Stomach (tissue), 9 donors: ENCODE results near the gene UNC13B. TPM values are rescaled to one million over a fixed set of nuclear protein-coding genes. Genes with fewer than 3 reads are reported as not detected.

Experiments
- DNase-seq, 2 donors: peaks; one replicate each; pipeline versions ENCODE4 v3.0.0 to v3.0.0-alpha.2; 2013 to 2019
- H3K27ac ChIP-seq, 5 donors: fragments of 200-600 bp in 4 of 5; sonication (generic) in 4 of 5; one replicate each; pipeline ENCODE4 v1.5.1; 2013 to 2019; ENCODE audit warnings: mild to moderate bottlenecking in 1 of 5, moderate library complexity in 1 of 5
- H3K27me3 ChIP-seq, 3 donors: fragments of 200-600 bp; sonication (generic); one replicate each; pipeline ENCODE4 v1.5.1; 2017 to 2019; ENCODE audit warnings: mixed run types in 1 of 3
- H3K36me3 ChIP-seq, 4 donors: fragments of 200-600 bp; sonication (generic); 1 replicate in 3 of 4; 2 replicates in 1 of 4; pipeline ENCODE4 v1.5.1; 2016 to 2019
- H3K4me1 ChIP-seq, 4 donors: fragments of 200-600 bp; sonication (generic); one replicate each; pipeline ENCODE4 v1.5.1; 2016 to 2019
- H3K4me3 ChIP-seq, 4 donors: fragments of 200-600 bp; sonication (generic) in 3 of 4; one replicate each; pipeline ENCODE4 v1.5.1; 2016 to 2019; ENCODE audit warnings: mild to moderate bottlenecking in 1 of 4
- H3K9me3 ChIP-seq, 4 donors: fragments of 200-600 bp; sonication (generic); one replicate each; pipeline ENCODE4 v1.5.1; 2016 to 2019
- CTCF ChIP-seq, 7 experiments: fragments of 450-650 bp in 4 of 7; fragments of 200-600 bp in 3 of 7; sonication (generic) in 3 of 7; IDR thresholded peaks; one replicate each; pipeline ENCODE4 v1.5.1; 2016 to 2019; ENCODE audit warnings: antibody characterized with exemption in 7 of 7, control low read depth in 2 of 7, mild to moderate bottlenecking in 1 of 7
- EP300 ChIP-seq: sonication (generic); formaldehyde crosslinking; IDR thresholded peaks from one replicate; pipeline ENCODE4 v1.6.1; 2017; ENCODE audit warnings: antibody characterized with exemption
- POLR2A ChIP-seq, 4 donors: fragments of 450-650 bp; IDR thresholded peaks; one replicate each; pipeline ENCODE4 v1.6.1; 2016; ENCODE audit warnings: antibody characterized with exemption in 4 of 4, control low read depth in 2 of 4, mild to moderate bottlenecking in 1 of 4, moderate library complexity in 1 of 4
- POLR2AphosphoS5 ChIP-seq, 3 donors: sonication (generic); formaldehyde crosslinking; IDR thresholded peaks; one replicate each; pipeline ENCODE4 v1.6.1; 2016; ENCODE audit warnings: antibody characterized with exemption in 3 of 3
- WGBS, 5 donors: extraction: QIAGEN DNeasy Blood & Tissue Kit in 3 of 5; methylation state at CpG; one replicate each; pipeline versions ENCODE4 v1.1.5 to v1.1.7; 2013 to 2018; 5-methylcytosine and 5-hydroxymethylcytosine counted together
- intact Hi-C: fragments of 100-400 bp; cut with DNase I; formaldehyde crosslinking; loops from one replicate; pipeline ENCODE4 v1.15.1; 2023; ENCODE audit warnings: low total_unique reads
- polyA plus RNA-seq, 3 donors: library from polyadenylated mRNA; stranded (reverse); fragments of 200-250 nt; gene quantifications; one replicate each; pipeline ENCODE4 v1.2.3, GENCODE V29; 2013
- total RNA-seq, 5 donors: library from RNA; depleted of rRNA; stranded (reverse); fragments of >200 nt; gene quantifications; one replicate each; pipeline versions ENCODE4 v1.1.0 to v1.2.3, GENCODE V29; 2014 to 2016
- donor health status: healthy with polysubstance abuse.
- donor health status: Bipolar disorder and iron deficiency.
- donor health status: healthy.

Gene UNC13B
- total and polyA plus RNA-seq, 8 donors: 8.9 to 68.7 (median 20.8) TPM

- 85 to 92% (median 90%) methylated on average over 3 of the region's 3 CpGs for WGBS, 5 donors
Observed at GRCh38 chr9:35397216-35397698, 235.4 kb downstream of the UNC13B start.

GRCh38 chr9:35397923-35398322 is 236.1 kb downstream of the UNC13B start:
- TF ChIP-seq EP300 (no peak), CTCF (IDR thresholded peaks at IDR 0.05) (no peak), POLR2A (IDR thresholded peaks at IDR 0.05) (no peak), POLR2AphosphoS5 (IDR thresholded peaks at IDR 0.05) (no peak)
- no peak for DNase-seq
- Histone ChIP-seq H3K27ac (no peak overlapping the region), H3K36me3 (peaks cover 47 to 97% (median 94%) of the 10 kb centered on the region in 4 donors), H3K4me1 (no peaks in the 10 kb centered on the region), H3K4me3 (no peak overlapping the region), H3K27me3 (no peaks in the 10 kb centered on the region), H3K9me3 (no peaks in the 10 kb centered on the region)
- 75 to 93% (median 88%) methylated on average over 1 of the region's 1 CpG for WGBS, 5 donors
- intact Hi-C loops: no loop called here

More at GRCh38 chr9:35397216-35397698, 235.4 kb downstream of the UNC13B start:
- no peak overlapping the region for H3K4me3 ChIP-seq
- intact Hi-C loops: no loop called here
- no peaks in the 10 kb centered on the region for H3K4me1 ChIP-seq
- no peak for DNase-seq
- H3K9me3 ChIP-seq: no peaks in the 10 kb centered on the region
- H3K27me3 ChIP-seq: no peaks in the 10 kb centered on the region
- H3K27ac ChIP-seq: no peak overlapping the region
- TF ChIP-seq EP300: no peak
- TF ChIP-seq POLR2AphosphoS5 (IDR thresholded peaks at IDR 0.05): no peak
- TF ChIP-seq POLR2A (IDR thresholded peaks at IDR 0.05): no peak
- no peak for TF ChIP-seq CTCF (IDR thresholded peaks at IDR 0.05)
- peaks cover 47 to 92% (median 90%) of the 10 kb centered on the region in 4 donors for H3K36me3 ChIP-seq

GRCh38 chr9:35398651-35399335 is 237.0 kb downstream of the UNC13B start:
- WGBS, 5 donors: 93 to 96% (median 94%) methylated on average over 16 of the region's 16 CpGs
- intact Hi-C loops: no loop called here
- DNase-seq: no peak
- Histone ChIP-seq H3K36me3 (peaks cover 47 to 100% (median 99%) of the 10 kb centered on the region in 4 donors), H3K4me1 (no peaks in the 10 kb centered on the region), H3K27me3 (no peaks in the 10 kb centered on the region), H3K4me3 (no peak overlapping the region), H3K27ac (no peak overlapping the region), H3K9me3 (no peaks in the 10 kb centered on the region)
- TF ChIP-seq EP300 (no peak), CTCF (IDR thresholded peaks at IDR 0.05) (no peak), POLR2AphosphoS5 (IDR thresholded peaks at IDR 0.05) (no peak), POLR2A (IDR thresholded peaks at IDR 0.05) (no peak)

- H3K36me3 ChIP-seq: peaks cover 13 to 59% (median 50%) of the 10 kb centered on the region in 4 donors
- no peak overlapping the region for H3K4me3 ChIP-seq
- H3K27me3 ChIP-seq: no peaks in the 10 kb centered on the region
- TF ChIP-seq EP300 (no peak), CTCF (IDR thresholded peaks at IDR 0.05) (no peak), POLR2A (IDR thresholded peaks at IDR 0.05) (no peak), POLR2AphosphoS5 (IDR thresholded peaks at IDR 0.05) (no peak)
- H3K4me1 ChIP-seq: peaks cover 0 to 6% (median 3%) of the 10 kb centered on the region in 4 donors
- intact Hi-C loops: no loop called here
- DNase-seq: no peak
- no peak overlapping the region for H3K27ac ChIP-seq
- H3K9me3 ChIP-seq: no peaks in the 10 kb centered on the region
- 93 to 99% (median 96%) methylated on average over 3 of the region's 3 CpGs for WGBS, 5 donors
Observed at GRCh38 chr9:35404865-35405264, 243.1 kb downstream of the UNC13B start.
